OCI-LY3 (cell line): Measurements from ENCODE around the gene ANKUB1.

Source experiments
- CTCF ChIP-seq: fragments of 200-600, 300-600 bp; sonication (generic); IDR thresholded peaks from 2 replicates; pipeline ENCODE4 v1.5.1; 2014; ENCODE audit warnings: antibody characterized with exemption, low read length, low read depth
- EZH2phosphoT487 ChIP-seq: fragments of 200-600 bp; shearing (Covaris generic); IDR thresholded peaks from 2 replicates; pipeline ENCODE4 v1.6.1; 2018; ENCODE audit warnings: antibody characterized with exemption, mixed run types, low read depth

- no peak for TF ChIP-seq EZH2phosphoT487
- TF ChIP-seq CTCF: no peak
Measured at GRCh38 chr3:149763565-149764195, 28.7 kb downstream of the ANKUB1 start.
